ENCODE results near the gene ADAMTS9.

- TF ChIP-seq CTCF (conservative IDR thresholded peaks at IDR 0.05; ENCODE audit: low read length): no peak
- TF ChIP-seq EZH2phosphoT487 (IDR thresholded peaks at IDR 0.05; ENCODE audit: borderline replicate concordance): no peak
These were observed 133.5 kb downstream of the ADAMTS9 start for GRCh38 chr3:64554096-64554920.

All from Loucy (cell line).